HG03460 (cell line): ENCODE data around the gene CELF4.

ENCODE experiments used
- ATAC-seq: cut with Tn5 transposase; IDR thresholded peaks from one replicate; pipeline ENCODE4 v1.9.1; 2021; ENCODE audit not compliant: unreplicated experiment

The CELF4 gene

DNA sequence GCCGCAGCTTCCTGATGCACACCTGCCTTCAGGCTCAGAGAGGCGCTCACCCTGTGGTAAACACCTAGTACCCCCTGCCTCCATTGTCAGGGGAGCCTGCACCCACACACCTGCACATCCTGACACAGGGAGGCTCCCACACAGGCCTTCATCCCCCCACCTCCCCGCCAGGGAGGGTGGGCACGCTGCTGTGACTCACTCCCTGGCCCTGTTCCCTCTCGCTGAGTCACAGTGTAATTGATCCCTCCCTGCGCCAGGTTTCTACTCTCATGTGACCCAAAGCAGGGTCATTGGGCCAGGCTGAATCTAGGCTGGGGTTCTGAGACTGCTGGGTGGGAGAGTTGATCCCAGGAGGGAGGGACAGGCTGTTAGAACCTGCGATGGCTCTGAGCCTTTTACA is 8.5 kb upstream of the CELF4 start:
- no peak for ATAC-seq

DNA sequence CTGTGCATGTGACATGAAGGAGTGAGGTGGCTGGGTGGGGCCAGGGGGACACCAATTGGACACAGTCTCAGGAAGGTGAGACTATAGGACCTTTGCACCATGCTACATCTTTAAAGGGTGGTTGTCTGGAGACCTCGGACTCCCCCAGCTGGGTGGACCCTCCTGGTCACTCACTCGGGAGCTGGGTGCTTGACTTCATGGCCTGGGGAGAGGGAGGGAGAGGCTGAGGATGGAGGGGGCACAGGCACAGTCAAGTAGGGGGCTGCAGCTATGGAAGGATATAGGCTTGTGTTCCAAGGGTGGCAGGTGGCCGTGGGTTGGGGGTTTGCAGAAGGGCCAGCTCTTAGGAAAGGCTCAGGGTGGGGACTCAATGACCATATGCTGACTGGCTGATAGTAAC is 7.1 kb upstream of the CELF4 start:
- no peak for ATAC-seq

DNA sequence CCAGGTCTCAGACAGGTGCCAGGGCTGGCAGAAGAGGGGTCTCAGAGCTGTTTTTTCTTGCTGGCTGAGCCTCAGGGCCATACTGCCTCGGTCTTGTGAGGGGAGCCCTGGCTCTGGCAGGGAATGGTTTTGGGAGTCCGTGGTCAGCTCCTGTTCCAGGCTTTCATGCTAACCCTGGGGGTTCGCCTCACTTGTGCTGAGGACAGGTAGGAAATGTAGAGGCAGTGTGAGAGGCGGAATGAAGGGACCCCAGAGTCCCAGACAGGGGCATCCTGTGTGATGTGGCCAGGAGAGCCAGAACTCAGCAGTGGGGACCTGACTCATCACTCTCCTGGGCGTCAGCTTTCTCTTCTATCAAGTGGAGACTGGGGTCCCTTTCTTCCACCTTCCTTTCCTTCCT is 5.7 kb upstream of the CELF4 start:
- ATAC-seq, result no peak

DNA sequence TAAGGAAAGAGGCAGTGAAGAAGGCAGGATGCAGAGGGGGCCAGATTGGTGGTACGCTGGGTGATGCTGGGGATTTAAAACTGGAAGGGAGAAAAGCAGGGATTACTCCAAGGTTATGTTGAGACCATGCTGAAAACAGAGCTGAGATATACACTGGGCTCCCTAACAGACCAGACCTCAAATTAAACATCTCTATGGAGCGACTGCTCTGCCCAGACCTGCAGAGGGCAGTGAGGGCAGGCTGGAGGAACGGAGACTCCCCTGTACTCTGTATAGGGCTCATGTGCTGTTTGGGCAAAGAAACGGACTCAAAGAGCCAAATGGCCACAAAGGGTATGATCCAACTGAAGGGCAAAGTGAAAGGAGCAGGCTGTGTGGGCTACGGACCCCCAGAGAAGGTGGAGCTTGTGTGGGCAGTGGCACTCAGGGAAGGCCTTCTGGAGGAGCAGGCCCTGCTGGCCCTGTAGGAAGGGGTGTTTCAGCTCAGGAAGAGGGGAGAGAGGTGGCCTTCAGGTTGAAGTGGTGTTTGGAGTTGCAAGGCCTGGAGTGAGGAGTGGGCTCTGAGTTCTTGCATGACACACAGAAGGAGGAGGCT is 4.8 kb upstream of the CELF4 start:
- no peak for ATAC-seq

DNA sequence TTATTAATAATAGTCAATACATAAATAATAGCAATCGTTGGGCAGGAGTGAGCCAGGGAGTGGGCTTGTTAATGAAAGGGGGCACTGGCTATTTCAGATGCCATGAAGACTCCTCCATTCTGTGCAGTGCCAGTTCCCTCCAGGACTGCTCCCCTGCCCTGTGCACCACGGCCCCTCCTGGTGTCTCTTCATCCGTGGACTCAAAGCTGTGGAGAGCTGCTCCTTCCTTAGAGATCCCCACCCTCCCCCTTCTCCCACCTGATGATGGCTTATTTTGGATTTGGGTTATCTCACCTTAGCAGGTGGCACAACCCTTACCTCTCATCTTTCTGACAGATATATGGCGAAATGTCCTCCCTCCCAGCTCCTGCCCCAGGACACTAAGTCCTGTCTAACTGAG is 3.1 kb upstream of the CELF4 start:
- no peak for ATAC-seq

DNA sequence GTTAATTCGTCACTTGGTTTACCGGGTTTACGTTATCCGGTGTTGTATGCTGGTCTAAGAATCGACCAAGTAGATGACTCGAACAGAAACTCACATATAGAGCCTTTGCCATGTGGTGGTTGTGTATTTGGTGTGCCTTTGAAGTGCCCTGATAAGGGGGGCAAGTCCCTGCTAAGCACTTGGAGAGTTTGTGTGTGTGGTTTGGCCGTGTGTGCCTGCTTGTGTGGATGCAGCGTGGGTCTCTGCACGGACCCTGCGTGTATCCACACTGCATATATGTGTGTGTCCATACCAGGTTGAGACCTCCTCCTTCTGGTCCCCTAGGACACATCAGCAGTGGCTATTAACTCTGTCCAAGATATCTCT is 2.4 kb upstream of the CELF4 start:
- no peak for ATAC-seq

DNA sequence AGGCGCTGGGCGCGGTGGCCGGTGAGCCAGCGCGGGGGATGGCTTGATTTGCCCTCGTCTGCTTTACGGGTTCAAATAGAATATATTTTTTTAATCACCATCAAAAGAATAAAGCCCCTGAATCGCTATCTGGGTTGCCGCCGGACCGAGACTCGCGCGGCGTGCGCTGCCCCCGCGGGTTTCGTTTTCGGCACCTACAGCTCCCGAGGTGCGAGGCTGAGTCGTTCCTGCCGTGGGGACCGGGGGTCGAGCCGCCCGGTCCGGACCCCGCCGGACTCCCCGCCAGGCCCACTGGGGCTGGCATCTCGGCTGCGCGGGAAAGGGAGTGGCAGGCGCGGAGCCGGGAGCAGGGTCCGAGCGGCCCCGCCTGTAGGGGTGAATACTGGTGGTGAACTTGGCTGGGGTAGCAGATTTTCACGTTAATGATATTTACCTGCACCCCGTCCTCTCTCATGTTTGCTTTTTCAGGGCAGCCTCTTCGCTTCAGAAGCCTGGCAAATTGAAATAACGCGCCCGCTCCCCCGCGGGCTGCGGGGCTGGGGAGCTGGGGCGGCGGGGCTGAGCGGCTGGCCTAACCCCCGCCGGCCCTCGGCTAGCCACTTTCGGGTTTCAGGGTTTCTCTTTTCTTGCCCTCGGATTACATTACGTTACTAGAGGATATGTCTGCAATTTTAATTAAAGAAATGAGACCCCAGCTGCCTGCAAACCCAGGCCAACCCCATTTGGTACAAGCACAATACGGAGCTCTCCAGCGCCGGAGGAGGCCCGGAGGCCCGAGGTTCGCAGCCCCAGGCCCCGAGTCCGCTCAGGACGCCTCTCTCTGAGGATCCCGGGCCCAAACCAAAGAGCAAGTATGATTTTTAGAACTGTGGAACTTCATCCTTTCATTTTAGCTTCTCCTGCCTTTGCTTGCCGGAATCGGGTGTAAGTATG is 1.7 kb upstream of the CELF4 start:
- ATAC-seq, result no peak

DNA sequence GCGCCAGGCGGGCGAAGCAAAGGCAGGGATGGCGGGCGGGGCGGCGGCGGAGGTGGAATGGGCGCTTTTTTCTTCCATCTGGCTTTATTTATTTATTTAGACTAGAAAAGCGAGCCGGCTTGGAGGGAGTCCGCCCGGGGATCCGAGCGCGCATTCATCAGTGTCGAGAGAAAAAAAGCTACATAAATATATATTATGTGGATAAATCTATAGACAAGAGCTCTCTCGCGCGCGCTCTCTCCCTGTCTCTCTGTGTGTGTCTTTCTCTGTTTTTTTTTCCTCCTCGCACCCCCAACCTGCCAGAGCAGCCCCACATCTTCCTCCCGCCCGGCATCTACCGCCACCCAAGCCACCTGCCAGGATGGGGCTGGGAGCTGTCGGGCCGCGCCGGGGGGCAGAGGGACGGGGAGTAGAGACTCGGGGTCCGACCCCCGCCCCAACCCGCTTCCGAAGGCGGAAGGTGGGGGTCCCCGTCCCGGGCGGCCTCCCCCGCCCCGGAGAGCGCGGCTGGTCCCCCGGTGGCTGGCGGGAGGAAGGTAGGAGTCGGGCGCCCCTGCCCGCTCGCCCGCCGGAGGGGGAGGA is 972 bp upstream of the CELF4 start:
- no peak for ATAC-seq

DNA sequence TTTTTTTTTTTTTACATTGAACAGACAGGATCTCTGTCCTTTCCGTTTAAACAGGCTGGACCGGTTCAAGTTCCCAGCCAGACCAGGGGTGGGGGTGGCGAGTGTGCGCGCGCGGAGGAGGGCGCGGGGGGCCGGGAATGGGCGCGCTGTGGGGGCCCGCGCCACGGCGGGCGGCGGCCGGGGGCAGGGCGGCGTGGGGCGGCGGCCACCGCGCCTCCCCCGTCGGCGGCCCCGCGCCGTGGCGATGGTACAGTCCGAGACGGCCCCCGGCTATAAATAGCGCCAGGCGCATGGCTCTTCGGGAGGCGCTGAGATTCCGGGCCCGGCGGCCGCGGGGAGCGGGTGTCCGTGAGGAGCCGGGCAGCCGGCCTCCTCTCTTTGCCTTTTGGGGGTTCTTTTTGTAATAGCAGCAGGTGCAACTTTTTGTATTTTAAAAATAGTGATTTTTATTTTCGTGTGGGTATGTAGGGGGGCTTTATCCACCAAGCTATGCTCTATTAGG is 430 bp upstream of the CELF4 start:
- no peak for ATAC-seq

DNA sequence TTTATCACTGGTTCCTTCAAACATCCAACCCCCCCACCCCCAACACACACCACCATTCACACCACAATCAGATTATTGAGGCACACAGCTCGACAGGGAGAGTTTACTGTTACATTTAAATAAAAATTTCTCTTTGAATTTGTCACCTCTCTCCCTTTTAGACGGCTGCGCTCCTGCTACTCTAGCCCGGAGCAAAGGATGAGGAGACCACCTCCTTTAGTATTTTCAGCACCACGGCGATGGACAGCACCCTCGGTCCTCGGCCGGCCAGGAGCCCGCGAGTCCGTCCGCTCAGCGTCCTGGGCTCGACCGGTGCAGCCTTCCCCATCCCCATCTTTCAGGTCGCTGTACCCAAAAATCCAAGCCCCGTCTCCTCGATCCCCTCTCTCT is 892 bp downstream of the CELF4 start:
- ATAC-seq, result no peak

DNA sequence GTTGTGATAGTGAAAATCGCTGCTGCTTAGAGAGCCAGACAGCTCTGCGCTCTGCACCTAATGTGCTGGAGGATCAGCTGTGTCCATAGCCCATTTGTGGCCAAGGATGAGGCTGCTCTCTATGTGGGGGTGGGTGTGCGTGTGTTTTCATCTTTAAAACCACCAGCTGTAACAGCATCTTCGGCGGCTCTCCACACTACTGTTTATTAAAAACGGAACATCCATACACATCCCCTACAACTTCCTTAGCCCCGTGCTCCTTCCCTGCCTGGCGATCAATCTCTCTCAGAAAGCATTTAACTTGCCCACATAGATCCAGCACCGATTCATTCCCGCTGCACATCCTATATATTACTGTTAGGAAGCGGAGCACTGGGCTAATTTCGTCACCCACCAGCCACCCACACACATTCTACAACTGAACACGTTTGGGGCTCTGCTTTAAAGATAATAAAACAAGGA is 1.6 kb downstream of the CELF4 start:
- ATAC-seq, result no peak

DNA sequence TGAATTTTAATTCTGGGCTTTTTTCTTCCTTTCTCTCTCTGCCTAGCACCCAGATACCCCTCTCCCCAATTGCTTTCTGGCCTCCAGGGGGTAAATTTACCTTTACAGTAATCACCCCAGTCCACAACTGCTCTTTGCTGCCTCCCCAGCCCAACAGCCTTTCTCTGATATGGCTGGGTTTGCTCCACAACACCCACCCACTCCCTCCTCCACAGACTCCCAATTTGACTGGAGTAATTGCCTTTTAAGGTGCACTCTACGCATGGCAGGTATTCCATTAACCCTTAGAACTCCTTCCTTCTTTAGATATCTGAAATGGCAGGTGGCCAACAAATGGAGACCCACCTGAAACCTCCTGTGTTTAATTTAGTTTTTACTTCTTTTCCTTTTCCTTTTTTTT is 3.6 kb downstream of the CELF4 start:
- ATAC-seq, result no peak

DNA sequence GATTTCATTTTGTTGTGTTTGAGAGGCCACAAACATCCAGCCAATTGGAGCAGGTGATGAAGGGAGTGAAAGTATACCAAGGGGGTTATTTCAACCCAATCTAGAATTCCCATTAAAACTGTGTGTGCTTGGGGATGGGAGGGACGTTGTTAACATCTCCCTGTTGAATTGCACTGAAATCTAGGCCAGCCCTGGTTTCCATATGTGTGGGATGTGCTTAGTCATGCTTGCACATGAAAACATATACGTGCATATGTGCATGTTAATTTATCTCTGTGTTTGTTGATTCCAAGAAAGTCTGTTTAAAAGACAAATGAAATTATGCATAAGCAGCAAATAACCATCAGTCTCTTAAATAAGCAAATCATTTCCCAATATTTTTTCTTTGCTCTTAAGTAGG is 5.6 kb downstream of the CELF4 start:
- no peak for ATAC-seq

DNA sequence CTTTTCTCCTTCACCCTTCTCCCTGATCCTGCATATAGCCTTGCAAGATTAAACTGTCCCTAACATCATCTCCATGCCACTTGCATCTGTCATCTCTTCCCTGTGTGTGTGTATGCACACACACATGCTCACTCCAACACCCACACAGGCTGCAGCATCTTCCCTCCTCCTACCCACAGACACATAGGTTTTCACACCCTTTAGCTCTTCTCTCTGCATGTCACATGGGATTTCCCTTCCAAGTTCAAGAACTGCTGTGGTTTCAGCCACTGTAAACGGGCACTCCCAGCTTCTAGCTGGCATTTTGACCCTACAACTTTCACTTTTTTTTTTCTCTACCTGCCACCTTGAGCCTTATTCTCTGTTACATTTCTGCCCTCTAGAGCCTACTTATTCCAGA is 6.4 kb downstream of the CELF4 start:
- ATAC-seq, result no peak

DNA sequence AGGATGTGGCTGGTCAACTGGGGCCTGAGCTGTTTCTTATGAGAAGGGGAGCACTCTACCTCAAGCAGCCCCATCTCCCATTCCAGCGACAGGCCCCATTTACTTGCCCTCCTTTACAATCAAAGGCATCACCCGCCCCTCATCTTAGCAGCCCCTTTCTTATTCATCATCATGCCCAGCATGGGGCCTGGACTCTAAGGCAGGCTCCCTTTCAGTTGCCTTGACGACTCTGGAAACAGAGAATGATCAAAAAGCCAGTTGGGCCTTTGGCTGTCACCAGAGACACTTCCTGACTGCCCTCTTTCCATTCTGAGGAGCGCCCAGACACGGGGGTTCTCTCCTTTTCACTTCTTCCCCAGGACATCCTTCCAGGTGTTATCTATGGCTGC is 11.2 kb downstream of the CELF4 start:
- no peak for ATAC-seq

DNA sequence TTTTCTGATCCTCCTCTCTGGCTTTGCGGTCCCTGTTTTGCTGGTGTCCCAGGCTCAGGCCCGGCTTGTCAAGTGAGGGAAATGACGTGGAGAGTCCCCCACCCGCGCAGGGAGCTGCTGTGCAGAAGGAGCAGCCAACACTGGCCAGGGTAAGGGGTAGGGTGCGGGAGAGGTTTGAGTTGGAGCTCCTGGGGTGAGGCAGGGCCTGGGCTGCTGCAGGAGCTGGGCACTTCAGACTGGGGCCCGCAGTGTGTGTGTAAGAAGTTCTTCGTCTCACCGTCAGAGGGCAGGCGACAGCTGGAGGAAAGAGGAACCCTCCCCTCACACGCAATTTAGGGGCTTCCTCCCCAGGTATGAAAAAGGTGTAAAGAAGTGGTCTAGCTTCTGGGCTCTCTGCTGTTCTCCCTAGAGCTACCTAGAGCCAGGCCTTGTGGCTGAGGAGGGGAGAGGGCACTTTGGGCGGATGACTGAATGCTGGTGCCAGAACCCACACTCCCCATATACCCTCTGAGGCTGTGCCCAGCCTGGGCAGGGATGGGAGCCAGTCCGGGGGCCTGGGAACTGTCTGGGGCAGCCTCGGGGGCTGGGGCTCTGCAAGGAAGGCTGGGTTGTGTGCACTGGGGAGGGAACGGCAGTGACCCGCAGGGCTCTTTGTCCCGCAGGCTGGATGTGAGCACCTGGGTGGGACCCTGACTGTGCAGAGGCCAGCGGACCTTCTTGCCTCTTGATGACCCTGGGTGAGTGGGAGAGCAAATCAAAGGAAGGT is 11.8 kb downstream of the CELF4 start:
- no peak for ATAC-seq

DNA sequence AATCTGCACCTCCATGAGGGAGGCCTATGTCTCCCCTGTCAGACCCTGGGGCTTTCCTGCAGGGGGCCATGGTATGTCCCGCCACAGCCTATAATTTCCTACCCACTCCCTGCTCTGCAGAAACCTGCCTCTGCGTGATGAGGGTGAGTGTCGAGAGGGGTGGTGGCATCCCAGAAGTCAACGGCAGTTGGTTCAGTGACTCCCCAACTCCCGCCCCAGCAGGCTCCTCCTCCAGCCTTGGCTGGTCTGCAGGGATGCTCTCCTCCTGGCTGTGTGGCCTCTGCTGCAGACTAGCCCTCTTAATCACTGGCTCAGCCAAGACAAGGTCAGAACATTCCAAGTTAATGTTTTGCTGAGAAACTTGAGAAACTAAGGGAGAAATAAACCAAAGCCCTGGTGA is 13.3 kb downstream of the CELF4 start:
- no peak for ATAC-seq

DNA sequence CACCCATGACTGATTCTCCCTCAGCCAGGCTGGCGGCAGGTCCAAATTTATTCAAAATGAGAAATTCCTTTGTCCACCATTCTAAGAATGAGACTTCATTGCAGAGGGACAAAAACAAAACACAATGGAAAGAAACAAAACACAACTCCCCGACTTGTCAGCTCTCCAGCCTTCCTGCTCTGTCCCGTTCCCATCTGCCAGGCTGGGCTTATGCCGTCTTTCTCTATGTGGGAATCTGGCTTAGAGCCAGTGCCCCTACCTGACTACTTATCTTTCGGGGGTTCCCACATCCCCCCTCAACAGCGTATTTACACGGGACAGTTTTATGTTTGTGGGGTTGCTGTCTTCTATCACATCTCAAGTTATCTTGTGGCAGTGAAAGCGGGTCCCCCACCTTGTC is 13.8 kb downstream of the CELF4 start:
- no peak for ATAC-seq

DNA sequence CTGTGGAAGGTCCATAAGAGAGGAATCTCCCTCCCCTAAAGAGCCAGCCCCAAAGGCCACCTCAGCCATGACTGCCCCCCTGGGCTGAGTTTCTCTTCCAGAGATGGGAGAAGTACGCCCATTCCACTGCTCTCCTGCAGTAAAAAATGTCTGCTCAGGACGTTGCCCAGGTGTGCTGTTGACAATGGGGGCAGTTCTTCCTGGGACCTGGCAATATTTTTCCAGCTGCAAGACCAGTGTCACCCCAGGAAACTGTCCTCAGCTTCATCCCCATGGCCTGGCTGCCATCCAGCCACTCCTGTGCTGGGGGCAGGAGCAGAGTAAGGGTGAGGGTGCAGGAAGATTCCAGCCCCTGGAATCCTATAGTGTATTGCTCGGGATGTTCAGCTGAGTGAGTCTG is 14.3 kb downstream of the CELF4 start:
- no peak for ATAC-seq

DNA sequence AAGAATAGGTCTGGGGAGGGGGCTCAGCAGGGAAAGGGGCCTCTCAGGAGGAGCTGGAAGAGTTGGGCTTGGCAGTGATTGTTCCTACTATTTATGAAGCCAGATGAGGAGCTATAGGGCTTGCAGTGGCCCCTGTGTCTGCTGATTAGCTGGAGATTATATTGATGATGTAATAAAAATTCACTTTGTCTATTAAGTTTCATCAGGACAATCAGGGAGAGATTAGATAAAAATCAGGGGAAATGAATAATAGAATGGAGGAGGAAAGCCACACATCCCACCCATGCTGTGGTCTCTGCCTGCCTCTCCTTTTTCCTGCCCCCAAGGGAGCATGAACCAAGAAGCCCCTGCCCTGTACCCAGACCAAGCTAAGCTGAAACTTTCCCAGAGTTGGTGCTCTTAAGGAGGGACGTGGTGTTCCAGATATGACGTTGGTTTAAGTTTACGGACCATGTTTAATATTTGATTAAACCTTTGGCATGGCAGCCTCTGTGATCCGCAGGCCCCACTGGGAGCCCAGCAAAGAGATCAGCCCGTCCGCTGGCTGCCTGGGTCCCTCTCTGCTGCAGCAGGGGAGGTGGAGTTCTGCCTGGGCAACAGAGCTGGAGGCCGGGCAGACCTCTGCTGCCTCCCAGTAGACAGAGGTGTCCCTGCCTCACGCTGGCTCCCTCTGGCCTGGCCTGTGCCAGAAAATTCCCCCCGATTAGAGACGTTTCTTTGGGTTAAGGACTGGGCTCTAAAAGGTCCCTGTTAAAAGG is 15.3 kb downstream of the CELF4 start:
- ATAC-seq, result no peak
